ENCODE data around the gene ARMC8. TPM values are rescaled to one million over a fixed set of nuclear protein-coding genes. Genes with fewer than 3 reads are reported as not detected.

The ARMC8 gene
- total RNA-seq, 2 experiments from 2014 or later = 42.2 to 49.9 TPM

- CTCF ChIA-PET = no interaction called here
- POLR2A ChIA-PET = no interaction called here
Observed at GRCh38 chr3:138238711-138239110, 51.6 kb downstream of the ARMC8 start.

DNA sequence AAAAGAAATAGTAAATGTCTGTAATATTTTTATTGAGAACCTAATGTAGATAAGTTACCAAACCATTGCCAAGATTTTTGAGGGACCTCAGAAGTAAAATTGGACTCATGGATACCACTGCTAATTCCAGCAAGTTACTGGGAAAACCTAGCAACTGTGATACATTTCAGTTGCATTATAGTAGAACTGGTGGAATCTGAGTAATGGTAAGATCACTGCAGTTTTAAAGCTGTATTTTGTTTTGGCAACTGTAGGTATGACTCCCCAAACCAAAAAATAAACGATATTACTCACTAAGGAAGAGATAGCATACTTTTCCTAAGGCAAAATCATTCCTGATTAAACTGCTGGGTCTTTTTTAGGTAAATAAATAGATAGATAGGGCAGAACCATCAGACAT, 54.0 kb downstream of the ARMC8 start:
- CTCF ChIA-PET = no interaction called here

GRCh38 chr3:138241676-138242075, 54.6 kb downstream of the ARMC8 start:
- CTCF ChIA-PET = no interaction called here
- POLR2A ChIA-PET = no interaction called here

More for the DNA sequence above, 54.0 kb downstream of the ARMC8 start:
- POLR2A ChIA-PET = no interaction called here

DNA sequence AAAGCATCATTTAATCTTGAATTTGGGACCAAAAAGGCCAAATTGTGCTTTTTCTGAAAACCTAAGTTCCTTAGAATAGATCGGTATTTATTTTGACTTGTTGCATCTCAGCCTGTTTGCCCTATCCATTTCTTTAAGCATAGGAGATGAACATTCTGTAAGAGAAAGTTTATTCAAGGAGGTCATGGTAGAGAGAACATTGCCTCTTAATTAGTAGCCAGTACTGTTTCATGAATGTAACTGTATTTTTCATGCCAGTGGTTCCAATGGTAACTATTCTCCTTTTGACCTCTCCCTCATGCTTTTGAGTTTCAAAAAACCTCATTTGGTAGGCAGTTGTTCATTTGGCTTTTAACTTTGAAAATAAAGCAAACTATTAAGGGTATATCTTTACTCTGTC, 55.4 kb downstream of the ARMC8 start:
- ChIA-PET POLR2A (no interaction called here), CTCF (no interaction called here)

DNA sequence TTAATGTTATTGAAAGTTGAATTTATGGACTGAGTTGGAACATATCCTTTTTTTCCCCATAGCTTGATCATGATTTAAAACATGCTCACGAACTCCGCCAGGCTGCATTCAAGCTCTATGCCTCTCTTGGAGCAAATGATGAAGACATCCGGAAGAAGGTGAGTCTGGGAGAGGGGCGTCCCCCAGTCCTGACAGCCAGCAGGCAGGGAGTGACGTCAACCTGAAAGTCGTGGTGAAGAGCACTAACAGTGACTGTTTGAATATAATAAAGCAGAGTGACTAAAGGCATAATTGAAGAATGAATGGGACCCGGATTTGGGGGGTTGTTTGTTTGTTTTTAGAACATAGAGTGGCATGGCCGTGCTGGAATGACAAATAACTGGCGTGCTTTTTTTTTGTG, 57.9 kb downstream of the ARMC8 start:
- ChIA-PET CTCF (no interaction called here), POLR2A (no interaction called here)

GRCh38 chr3:138249636-138250035, 62.5 kb downstream of the ARMC8 start:
- POLR2A ChIA-PET = no interaction called here

GRCh38 chr3:138253609-138254008, 66.5 kb downstream of the ARMC8 start:
- ChIA-PET CTCF (interaction anchor here (0.5 kb wide), 1 partner anchor 378 kb away, joined by 3 read pairs; no protein-coding TSS in a partner anchor), POLR2A (no interaction called here)

More at GRCh38 chr3:138249636-138250035, 62.5 kb downstream of the ARMC8 start:
- CTCF ChIA-PET = no interaction called here

DNA sequence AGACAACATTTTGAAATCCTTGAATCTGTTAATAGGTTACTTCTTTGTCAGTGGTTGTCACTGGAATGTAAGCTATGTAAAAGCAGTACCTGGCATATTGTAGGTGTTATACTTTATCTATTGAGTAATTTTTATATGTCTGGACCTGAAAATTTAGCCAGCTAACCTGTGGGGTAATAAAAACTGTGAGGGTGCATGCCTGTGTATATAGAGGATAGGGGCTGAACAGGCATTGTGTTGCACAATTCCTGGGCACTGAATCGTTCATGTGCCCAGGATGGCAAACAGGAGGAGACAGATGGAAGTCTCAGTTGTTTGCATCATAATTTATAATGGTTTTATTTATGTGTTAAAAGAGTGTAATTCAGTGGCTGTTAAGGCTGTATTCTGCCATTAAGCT, 67.1 kb downstream of the ARMC8 start:
- ChIA-PET POLR2A (no interaction called here), CTCF (no interaction called here)

GRCh38 chr3:138256022-138256421, 68.9 kb downstream of the ARMC8 start:
- CTCF ChIA-PET = no interaction called here

GRCh38 chr3:138257986-138258385, 70.9 kb downstream of the ARMC8 start:
- POLR2A ChIA-PET = no interaction called here
- CTCF ChIA-PET = no interaction called here

More at GRCh38 chr3:138256022-138256421, 68.9 kb downstream of the ARMC8 start:
- POLR2A ChIA-PET = no interaction called here

DNA sequence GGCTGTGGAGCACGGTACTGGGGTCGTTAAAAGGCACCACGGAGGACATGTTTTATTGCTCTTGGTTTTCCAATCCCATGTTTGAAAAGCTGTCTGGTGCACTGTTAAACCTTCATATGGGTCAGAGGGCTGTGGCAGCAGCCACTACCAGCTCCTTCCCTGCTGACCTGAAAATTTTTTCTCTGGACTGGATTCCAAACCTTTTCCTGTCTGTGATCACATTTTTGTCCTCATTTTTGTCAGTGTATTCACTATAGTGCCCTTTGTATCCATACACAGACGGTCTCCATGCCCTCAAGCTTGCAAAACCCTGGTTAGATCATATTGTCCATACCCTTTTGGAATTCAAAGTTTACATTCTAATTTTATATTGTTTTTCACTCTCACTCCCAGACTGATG, 72.0 kb downstream of the ARMC8 start:
- POLR2A ChIA-PET = no interaction called here
- CTCF ChIA-PET = interaction anchor here (0.5 kb wide), 1 partner anchor 659 kb away, joined by 4 read pairs; no protein-coding TSS in a partner anchor

GRCh38 chr3:138260611-138261010, 73.5 kb downstream of the ARMC8 start:
- CTCF ChIA-PET = no interaction called here
- POLR2A ChIA-PET = interaction anchor here (0.6 kb wide), 1 partner anchor 572 kb away, joined by 6 read pairs; no protein-coding TSS in a partner anchor

GRCh38 chr3:138263104-138263503, 76.0 kb downstream of the ARMC8 start:
- POLR2A ChIA-PET = no interaction called here
- CTCF ChIA-PET = no interaction called here

DNA sequence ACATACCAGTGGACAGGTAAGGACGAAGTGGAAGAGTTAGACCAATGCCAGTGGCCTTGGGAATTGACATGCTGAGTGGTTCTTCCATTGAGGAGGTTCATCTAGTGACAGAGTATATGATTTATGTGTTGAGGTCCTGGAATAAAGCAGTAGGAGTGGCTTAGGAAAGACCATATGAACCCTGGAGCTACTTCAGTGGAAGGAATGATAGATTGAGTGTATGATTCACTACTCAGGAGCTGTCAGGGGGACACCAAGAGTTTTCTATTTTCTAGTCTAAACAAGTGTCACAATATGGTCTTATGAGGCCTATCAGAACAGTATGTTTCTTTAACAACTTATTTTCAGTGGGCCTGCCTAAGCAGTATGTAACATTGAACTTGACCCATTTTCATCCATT, 78.6 kb downstream of the ARMC8 start:
- ChIA-PET CTCF (no interaction called here), POLR2A (no interaction called here)

GRCh38 chr3:138267083-138267482, 80.0 kb downstream of the ARMC8 start:
- CTCF ChIA-PET = no interaction called here

DNA sequence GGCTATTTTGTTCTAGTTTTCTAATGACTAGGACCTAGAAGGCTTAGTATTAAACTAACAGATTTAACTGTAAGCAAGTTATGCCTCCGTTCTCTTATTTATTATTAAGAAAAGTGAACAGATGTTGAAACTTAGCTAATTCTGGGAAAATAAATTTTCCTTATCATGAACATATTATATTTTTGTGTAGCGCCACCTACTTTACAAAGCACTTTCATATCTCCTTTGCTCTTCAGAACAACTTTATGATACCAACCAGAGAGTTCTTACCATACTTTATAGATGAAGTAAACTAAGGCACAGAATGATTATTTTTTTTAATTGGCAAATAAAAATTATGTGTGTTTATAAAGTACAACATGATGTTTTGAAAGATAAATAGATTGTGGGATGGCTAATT, 83.1 kb downstream of the ARMC8 start:
- POLR2A ChIA-PET = no interaction called here
- CTCF ChIA-PET = interaction anchor here (0.7 kb wide), 1 partner anchor 342 kb away, joined by 4 read pairs; no protein-coding TSS in a partner anchor

More at GRCh38 chr3:138267083-138267482, 80.0 kb downstream of the ARMC8 start:
- POLR2A ChIA-PET = no interaction called here

DNA sequence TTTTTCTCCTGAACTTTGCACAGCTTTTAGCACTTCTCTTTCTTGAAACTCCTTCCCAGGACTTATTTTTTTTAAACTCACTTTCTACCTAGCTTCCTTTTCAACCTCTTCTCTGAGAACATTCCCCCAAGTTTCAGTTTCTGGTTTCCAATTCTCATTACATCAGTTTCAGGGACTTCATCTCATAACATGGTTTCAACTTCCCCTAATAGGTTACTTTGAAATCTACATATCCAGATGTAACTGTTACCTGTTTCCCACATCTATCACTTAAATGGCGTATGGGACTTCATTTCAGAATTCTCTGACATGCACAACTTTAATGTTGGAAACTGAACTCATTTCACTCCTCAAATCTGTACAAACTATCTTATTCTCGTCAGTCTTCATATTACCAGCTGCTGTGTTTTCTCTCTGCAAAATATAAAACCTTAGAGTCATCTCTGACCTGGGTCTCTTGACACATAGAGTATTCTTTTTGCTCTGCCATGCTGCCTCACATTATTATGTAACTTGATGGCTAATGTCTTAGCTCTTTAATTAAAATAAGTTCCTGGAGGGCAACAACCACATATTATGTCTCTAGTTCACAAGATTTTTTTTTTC, 84.2 kb downstream of the ARMC8 start:
- CTCF ChIA-PET = interaction anchor here (0.7 kb wide), 1 partner anchor 68 kb away, joined by 4 read pairs; no protein-coding TSS in a partner anchor
- POLR2A ChIA-PET = interaction anchor here (0.6 kb wide), 1 partner anchor 270 kb away, joined by 4 read pairs; no protein-coding TSS in a partner anchor

DNA sequence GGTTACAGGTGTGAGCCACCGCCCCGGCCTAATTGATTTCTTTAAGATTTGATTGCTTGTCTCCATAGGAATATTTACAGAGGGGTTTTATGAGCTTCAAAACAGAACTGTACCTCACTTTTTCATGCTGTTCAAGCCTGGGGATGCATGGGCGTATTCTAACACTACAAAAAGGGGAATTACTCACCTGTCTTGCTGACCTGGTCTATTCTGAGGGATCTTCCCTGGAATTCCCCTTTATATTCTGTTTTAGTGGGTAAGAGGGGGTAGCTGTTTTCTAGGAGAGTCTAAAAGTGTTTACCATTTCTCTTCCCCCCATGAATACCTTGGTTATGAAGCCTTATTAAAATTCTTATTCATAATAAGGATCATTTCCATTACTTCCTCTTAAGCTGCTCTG, 94.5 kb downstream of the ARMC8 start:
- POLR2A ChIA-PET = no interaction called here
- CTCF ChIA-PET = no interaction called here

GRCh38 chr3:138282836-138283235, 95.7 kb downstream of the ARMC8 start:
- POLR2A ChIA-PET = no interaction called here

GRCh38 chr3:138284079-138284478, 97.0 kb downstream of the ARMC8 start:
- POLR2A ChIA-PET = no interaction called here
- CTCF ChIA-PET = no interaction called here

More at GRCh38 chr3:138282836-138283235, 95.7 kb downstream of the ARMC8 start:
- CTCF ChIA-PET = no interaction called here

- ChIA-PET CTCF (no interaction called here), POLR2A (no interaction called here)
Observed at GRCh38 chr3:138284957-138285477, 97.9 kb downstream of the ARMC8 start.

DNA sequence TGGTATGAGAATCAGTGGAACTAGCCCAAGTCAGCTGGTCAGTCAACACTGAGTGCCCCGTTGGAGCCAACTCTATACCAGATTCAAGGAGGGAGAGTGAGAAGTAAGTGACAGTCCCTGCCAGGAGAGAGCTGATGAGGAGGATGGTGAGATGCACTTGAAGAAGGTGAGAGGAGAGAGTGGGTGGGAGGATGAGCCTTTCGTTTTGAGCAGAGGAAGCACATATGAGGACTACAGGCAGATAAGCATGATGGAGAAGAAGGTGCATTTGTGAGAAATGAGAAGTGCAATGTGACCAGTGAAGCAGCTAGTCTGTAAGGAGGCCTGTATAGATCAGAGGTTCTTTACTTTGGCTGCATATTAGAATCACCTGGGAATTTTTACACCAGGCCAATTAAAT, 102.2 kb downstream of the ARMC8 start:
- CTCF ChIA-PET = no interaction called here
- POLR2A ChIA-PET = no interaction called here

Data from activated CD8-positive, alpha-beta memory T cell treated with anti-CD3 and anti-CD28 coated beads for 36 hours (primary cell).